GM12878 (cell line): ENCODE measurements around the gene PTGDR2. TPM values are rescaled to one million over a fixed set of nuclear protein-coding genes. Genes with fewer than 3 reads are reported as not detected.

Experiments used
- BACH1 ChIP-seq: fragments of 450-650 bp; IDR thresholded peaks from 2 replicates; pipeline ENCODE4 v1.6.1; 2017; ENCODE audit warnings: mild to moderate bottlenecking, borderline replicate concordance
- BCL3 ChIP-seq: IDR thresholded peaks from 2 replicates; pipeline ENCODE4 v1.6.1; 2011; ENCODE audit warnings: borderline replicate concordance, low read depth, mild to moderate bottlenecking, moderate library complexity, low read length; ENCODE audit not compliant: insufficient read depth, poor library complexity, severe bottlenecking
- CBFB ChIP-seq: IDR thresholded peaks from 2 replicates; pipeline ENCODE4 v1.6.1; 2016; ENCODE audit warnings: antibody characterized with exemption, low read depth
- CBX5 ChIP-seq: sonication (generic); IDR thresholded peaks from 2 replicates; pipeline ENCODE4 v1.6.1; 2016; ENCODE audit warnings: low read depth, moderate library complexity, mild to moderate bottlenecking, inconsistent platforms
- CHD2 ChIP-seq: IDR thresholded peaks from 2 replicates; pipeline ENCODE4 v1.6.1; 2011; ENCODE audit warnings: low read depth, low read length, improper control_type of control experiment, borderline replicate concordance
- EP300 ChIP-seq, 2 experiments: fragments of 150-350 bp in 1 of 2; IDR thresholded peaks; 2 replicates each; pipeline ENCODE4 v1.6.1; 2011 to 2012; ENCODE audit warnings: low read depth in 2 of 2, low read length in 2 of 2, borderline replicate concordance in 1 of 2, improper control_type of control experiment in 1 of 2, inconsistent platforms in 1 of 2; ENCODE audit not compliant: control insufficient read depth in 1 of 2
- NFXL1 ChIP-seq: fragments of 450-650 bp; IDR thresholded peaks from 2 replicates; pipeline ENCODE4 v1.6.1; 2017; ENCODE audit warnings: antibody characterized with exemption, mild to moderate bottlenecking, borderline replicate concordance
- NKRF ChIP-seq: fragments of 450-650 bp; conservative IDR thresholded peaks from 2 replicates; pipeline ENCODE4 v1.6.1; 2017; ENCODE audit warnings: mild to moderate bottlenecking, moderate library complexity
- NRF1 ChIP-seq: conservative IDR thresholded peaks from 2 replicates; pipeline ENCODE4 v1.6.1; 2011; ENCODE audit warnings: mild to moderate bottlenecking, low read depth, low read length, improper control_type of control experiment
- PML ChIP-seq: IDR thresholded peaks from 2 replicates; pipeline ENCODE4 v1.6.1; 2012; ENCODE audit warnings: low read length, inconsistent platforms
- RELA ChIP-seq: fragments of 450-650 bp; IDR thresholded peaks from 2 replicates; pipeline ENCODE4 v1.8.0; 2014; ENCODE audit warnings: borderline replicate concordance; ENCODE audit not compliant: partially characterized antibody
- RFX5 ChIP-seq: IDR thresholded peaks from 2 replicates; pipeline ENCODE4 v1.6.1; 2011; ENCODE audit warnings: low read depth, low read length, improper control_type of control experiment
- SIX5 ChIP-seq: IDR thresholded peaks from 2 replicates; pipeline ENCODE4 v1.6.1; 2011; ENCODE audit warnings: mild to moderate bottlenecking, low read depth, low read length, moderate library complexity; ENCODE audit not compliant: severe bottlenecking
- TAF1 ChIP-seq: IDR thresholded peaks from 2 replicates; pipeline ENCODE4 v1.6.1; 2011; ENCODE audit warnings: mild to moderate bottlenecking, low read depth, low read length, borderline replicate concordance
- TBL1XR1 ChIP-seq: IDR thresholded peaks from 2 replicates; pipeline ENCODE4 v1.6.1; 2012; ENCODE audit warnings: low read depth, low read length, improper control_type of control experiment
- WRNIP1 ChIP-seq: IDR thresholded peaks from 2 replicates; pipeline ENCODE4 v1.6.1; 2011; ENCODE audit warnings: low read depth, low read length, improper control_type of control experiment, borderline replicate concordance
- ZNF217 ChIP-seq: fragments of 450-650 bp; IDR thresholded peaks from 2 replicates; pipeline ENCODE4 v1.6.1; 2017; ENCODE audit warnings: antibody characterized with exemption, mild to moderate bottlenecking
- ZNF274 ChIP-seq: IDR thresholded peaks from one replicate; pipeline ENCODE4 v1.8.0; 2011; ENCODE audit not compliant: insufficient read length, insufficient read depth
- polyA plus RNA-seq, 11 experiments: library from polyadenylated mRNA; depleted of rRNA in 4 of 11; unstranded in 6 of 11; stranded (reverse) in 5 of 11; fragments of >200 nt; fragmentation: Nextera tagmentation in 4 of 11; fragmentation: Illumina TruSeq in 1 of 11; extraction: Ambion mirVana in 4 of 11; extraction: Trizol in 1 of 11; gene quantifications; 1 replicate in 1 of 11; 2 replicates in 10 of 11; pipeline versions ENCODE4 v1.2.1 to v1.2.3, GENCODE V29; 2011 to 2016; ENCODE audit warnings: inconsistent platforms in 2 of 11, missing spikeins in 2 of 11, low read depth in 1 of 11
- total RNA-seq, 4 experiments: library from RNA; depleted of rRNA in 3 of 4; stranded (reverse); fragments of >200 nt in 3 of 4; fragmentation: Illumina TruSeq in 1 of 4; extraction: Trizol in 1 of 4; gene quantifications; 2 replicates each; pipeline versions ENCODE4 v1.2.1 to v1.2.3, GENCODE V29; 2013 to 2021
- TF ChIP-seq, protein P1 (sequence below): fragments of 150-350 bp; IDR thresholded peaks from 2 replicates; pipeline ENCODE4 v1.6.1; 2016; ENCODE audit warnings: low read depth, low read length
- TF ChIP-seq, protein P2 (sequence below): IDR thresholded peaks from 2 replicates; pipeline ENCODE4 v1.6.1; 2011; ENCODE audit warnings: low read depth, low read length, improper control_type of control experiment, borderline replicate concordance

PTGDR2 gene
- total and polyA plus RNA-seq, 10 of the 15 experiments (the other 5 are each of a cell fraction or from before 2014, with no cell fraction given): 0.01 to 0.28 (median 0.15) TPM; not detected in 6

DNA sequence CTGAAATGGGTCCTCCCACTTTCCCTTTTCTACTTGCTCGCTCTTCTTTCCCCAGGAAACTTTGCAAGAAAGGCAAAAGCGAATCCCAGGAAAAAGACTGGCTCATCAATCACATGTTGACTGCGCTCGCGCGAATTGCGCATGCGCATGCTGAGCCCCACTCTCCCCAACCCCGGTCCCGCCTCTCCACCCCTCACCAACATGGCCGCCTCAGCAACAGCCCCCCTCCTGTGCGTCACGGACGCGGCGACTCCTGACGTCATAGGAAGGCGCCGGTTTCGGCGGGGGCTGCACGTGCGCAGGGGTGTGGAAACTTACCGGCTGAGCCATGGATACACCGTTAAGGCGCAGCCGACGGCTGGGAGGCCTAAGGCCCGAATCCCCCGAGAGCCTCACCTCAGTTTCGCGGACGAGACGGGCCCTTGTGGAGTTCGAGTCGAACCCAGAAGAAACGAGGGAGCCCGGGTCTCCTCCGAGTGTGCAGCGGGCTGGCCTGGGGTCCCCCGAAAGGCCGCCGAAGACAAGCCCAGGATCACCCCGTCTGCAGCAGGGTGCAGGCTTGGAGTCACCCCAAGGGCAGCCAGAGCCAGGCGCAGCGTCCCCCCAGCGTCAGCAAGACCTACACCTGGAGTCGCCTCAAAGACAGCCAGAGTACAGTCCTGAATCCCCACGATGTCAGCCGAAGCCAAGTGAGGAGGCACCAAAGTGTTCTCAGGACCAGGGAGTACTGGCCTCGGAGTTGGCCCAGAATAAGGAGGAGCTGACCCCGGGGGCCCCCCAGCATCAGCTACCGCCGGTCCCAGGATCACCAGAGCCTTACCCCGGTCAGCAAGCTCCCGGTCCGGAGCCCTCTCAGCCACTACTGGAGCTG lies 13.7 kb downstream of the PTGDR2 start, which contains the start of gene CCDC86 (continued):
- TF ChIP-seq, protein P1, sequence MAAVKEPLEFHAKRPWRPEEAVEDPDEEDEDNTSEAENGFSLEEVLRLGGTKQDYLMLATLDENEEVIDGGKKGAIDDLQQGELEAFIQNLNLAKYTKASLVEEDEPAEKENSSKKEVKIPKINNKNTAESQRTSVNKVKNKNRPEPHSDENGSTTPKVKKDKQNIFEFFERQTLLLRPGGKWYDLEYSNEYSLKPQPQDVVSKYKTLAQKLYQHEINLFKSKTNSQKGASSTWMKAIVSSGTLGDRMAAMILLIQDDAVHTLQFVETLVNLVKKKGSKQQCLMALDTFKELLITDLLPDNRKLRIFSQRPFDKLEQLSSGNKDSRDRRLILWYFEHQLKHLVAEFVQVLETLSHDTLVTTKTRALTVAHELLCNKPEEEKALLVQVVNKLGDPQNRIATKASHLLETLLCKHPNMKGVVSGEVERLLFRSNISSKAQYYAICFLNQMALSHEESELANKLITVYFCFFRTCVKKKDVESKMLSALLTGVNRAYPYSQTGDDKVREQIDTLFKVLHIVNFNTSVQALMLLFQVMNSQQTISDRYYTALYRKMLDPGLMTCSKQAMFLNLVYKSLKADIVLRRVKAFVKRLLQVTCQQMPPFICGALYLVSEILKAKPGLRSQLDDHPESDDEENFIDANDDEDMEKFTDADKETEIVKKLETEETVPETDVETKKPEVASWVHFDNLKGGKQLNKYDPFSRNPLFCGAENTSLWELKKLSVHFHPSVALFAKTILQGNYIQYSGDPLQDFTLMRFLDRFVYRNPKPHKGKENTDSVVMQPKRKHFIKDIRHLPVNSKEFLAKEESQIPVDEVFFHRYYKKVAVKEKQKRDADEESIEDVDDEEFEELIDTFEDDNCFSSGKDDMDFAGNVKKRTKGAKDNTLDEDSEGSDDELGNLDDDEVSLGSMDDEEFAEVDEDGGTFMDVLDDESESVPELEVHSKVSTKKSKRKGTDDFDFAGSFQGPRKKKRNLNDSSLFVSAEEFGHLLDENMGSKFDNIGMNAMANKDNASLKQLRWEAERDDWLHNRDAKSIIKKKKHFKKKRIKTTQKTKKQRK: no peak
- TF ChIP-seq BCL3 (peak; percentile 33), PML (peak; percentile 59; the same call in 1 of the 2 replicates), TBL1XR1 (peak; percentile 62; the same call in 1 of the 2 replicates), TAF1 (peak; percentile 62; the same call in 1 of the 2 replicates), NKRF (peak; percentile 99), EP300 (IDR thresholded peaks at IDR 0.05; ENCODE audit: borderline replicate concordance in 1 of 2, control insufficient read depth in 1 of 2, low read depth in 2 of 2, low read length in 2 of 2) (peak in 1 of 2 experiments; percentile 18; a peak in 1 of 4 replicates), ZNF217 (no peak), BACH1 (0 out of 2 replicates have a peak, but pooled peaks have one; percentile 33), RELA (peak; percentile 93), CBX5 (no peak), ZNF274 (no peak), NRF1 (peak; percentile 59), RFX5 (0 out of 2 replicates have a peak, but pooled peaks have one; percentile 46), CBFB (peak; percentile 78; the same call in 1 of the 2 replicates), SIX5 (peak; percentile 84), CHD2 (peak; percentile 89), WRNIP1 (no peak), NFXL1 (no peak)
- TF ChIP-seq, protein P2, sequence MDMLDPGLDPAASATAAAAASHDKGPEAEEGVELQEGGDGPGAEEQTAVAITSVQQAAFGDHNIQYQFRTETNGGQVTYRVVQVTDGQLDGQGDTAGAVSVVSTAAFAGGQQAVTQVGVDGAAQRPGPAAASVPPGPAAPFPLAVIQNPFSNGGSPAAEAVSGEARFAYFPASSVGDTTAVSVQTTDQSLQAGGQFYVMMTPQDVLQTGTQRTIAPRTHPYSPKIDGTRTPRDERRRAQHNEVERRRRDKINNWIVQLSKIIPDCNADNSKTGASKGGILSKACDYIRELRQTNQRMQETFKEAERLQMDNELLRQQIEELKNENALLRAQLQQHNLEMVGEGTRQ: peak; percentile 29
